Measurements from ENCODE around the gene SH3RF3.

GRCh38 chr2:109311771-109312170, 182.8 kb downstream of the SH3RF3 start:
- TF ChIP-seq CTCF (IDR thresholded peaks at IDR 0.05 in 2 of 3, conservative IDR thresholded peaks at IDR 0.05 in 1 of 3; ENCODE audit: borderline replicate concordance in 1 of 3, insufficient read depth in 1 of 3, low read depth in 2 of 3, low read length in 2 of 3), result no peak
- no peak for TF ChIP-seq MAX (IDR thresholded peaks at IDR 0.05)

All from HCT116 (cell line).